Hematopoietic multipotent progenitor cell (in vitro differentiated cells): Measurements from ENCODE around the gene AMBRA1. TPM values are rescaled to one million over a fixed set of nuclear protein-coding genes. Genes with fewer than 3 reads are reported as not detected.

ENCODE experiments used
- DNase-seq, 3 donors: peaks; one replicate each; pipeline ENCODE4 v3.0.0-alpha.2; 2011 to 2015; ENCODE audit warnings: low read depth in 2 of 3, low spot score in 2 of 3
- total RNA-seq: library from RNA; depleted of rRNA; stranded (reverse); fragments of >200 nt; gene quantifications from one replicate; pipeline ENCODE4 v1.2.3, GENCODE V29; 2012

AMBRA1 gene
- total RNA-seq, 1 donor, result 53.9 TPM

DNA sequence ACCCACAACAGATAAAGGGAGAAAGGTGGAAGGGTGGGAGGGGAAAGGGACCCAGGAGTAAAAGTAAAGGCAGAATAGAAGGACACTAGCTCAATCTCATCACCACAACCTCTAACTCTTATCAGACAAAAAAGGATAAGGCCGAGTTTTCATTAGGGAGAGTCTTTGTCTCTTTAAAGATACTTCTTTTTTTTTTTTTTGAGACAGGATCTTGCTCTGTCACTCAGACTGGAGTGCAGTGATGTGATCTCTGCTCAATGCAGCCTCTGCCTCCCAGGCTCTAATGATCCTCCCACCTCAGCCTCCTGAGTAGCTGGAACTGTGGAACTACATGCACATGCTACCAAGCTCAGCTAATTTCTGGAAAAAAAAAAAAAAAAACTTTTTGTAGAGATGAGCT, 116.7 kb downstream of the AMBRA1 start:
- DNase-seq, result no peak

DNA sequence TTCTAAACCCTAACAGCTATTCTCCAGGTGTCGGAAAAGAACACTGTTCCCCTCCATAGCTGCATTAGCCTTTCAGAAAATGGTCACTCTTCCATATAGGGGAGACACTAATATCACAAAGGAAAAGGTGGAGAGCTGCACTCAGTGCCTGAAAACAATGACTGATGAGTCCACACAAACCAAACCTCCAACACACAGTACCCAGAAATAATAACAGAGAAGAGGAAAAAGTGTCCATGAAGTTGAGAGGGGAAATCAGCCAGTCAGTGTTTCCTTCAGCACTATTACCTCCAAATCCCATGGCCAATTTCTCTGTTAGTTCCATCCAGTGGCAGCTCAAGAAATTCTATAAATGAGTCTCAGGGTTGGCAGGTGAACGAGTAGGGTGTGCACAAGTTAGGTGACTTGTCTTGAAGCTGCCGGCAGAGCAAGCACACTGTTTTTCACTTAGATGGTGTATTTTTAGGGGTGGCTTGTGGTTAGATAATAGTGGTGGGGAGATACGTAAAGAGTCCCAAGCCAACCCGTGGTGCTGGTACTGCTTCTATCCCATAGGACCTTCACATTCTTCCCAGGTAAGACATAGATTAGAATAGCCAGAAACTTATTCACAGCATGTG, 117.8 kb downstream of the AMBRA1 start:
- DNase-seq, result no peak

- no peak for DNase-seq
These were observed 118.5 kb downstream of the AMBRA1 start for GRCh38 chr11:46475051-46475925.

DNA sequence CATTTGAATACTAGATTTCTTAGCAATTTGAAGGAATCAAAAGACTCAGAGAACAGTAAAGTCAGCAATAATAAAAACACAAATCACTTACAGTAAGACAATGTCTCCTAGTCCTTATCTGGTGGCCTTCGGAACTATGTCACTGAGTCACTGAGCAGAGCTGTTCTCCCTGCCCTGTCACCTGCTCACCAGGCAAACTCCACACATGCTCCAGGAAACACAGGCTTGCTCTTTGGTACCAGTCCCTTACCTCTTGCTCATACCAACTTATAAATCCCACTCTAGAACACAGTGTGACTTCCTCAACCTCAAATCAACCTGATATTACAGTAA, 121.2 kb downstream of the AMBRA1 start:
- no peak for DNase-seq

DNA sequence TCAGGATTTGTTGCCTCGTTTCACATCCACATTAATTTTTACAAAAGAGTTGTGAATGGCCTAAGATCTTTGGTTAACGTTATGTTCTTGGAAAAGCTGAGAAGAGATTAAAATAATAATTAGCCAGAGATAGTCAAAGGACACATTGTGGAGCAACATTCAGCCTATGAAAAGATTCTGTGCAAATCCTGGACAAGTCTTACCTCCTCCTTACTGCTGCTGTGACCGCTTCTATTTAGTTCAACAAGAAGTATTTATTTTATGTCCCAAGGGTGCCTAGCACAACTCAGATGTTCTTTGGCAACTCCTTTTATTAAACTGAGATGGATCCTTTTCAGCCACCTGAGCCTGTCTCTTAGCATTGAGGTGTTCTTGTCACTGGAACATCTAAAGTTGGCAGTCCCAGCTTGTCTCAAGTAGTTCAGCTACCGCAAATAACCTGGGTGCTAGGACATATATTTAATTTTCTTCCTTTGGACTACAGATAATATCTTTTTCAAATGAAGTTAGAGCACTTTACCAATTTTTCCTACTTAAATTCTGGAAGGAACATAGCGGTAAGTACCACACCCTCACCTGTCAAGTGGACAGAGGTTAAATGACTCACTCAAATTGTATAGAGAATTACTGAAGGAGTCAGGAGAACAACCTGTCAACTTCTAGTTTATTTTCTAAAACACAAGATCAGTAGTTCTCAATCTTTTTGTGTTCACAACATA, 121.7 kb downstream of the AMBRA1 start:
- no peak for DNase-seq

- no peak for DNase-seq
These were observed 123.9 kb downstream of the AMBRA1 start for GRCh38 chr11:46469926-46470325.

DNA sequence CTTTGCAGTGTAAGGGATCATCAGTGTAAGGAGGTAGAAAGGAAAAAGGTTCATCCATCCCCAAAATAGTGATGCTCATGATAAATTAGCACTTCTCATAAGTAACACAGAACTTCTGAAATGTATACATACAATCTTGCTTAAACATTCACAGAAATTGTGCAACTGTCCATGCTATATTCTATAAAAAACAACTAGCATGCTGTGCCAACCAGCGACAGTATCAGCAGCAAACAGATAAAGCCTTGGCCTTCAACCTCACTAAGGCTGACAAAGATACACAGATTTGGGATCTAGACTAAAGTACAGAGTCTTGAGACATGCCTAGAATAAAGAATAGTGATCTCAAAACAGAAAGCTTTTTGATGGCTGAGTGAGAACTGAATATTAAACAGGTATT, 128.1 kb downstream of the AMBRA1 start:
- no peak for DNase-seq

DNA sequence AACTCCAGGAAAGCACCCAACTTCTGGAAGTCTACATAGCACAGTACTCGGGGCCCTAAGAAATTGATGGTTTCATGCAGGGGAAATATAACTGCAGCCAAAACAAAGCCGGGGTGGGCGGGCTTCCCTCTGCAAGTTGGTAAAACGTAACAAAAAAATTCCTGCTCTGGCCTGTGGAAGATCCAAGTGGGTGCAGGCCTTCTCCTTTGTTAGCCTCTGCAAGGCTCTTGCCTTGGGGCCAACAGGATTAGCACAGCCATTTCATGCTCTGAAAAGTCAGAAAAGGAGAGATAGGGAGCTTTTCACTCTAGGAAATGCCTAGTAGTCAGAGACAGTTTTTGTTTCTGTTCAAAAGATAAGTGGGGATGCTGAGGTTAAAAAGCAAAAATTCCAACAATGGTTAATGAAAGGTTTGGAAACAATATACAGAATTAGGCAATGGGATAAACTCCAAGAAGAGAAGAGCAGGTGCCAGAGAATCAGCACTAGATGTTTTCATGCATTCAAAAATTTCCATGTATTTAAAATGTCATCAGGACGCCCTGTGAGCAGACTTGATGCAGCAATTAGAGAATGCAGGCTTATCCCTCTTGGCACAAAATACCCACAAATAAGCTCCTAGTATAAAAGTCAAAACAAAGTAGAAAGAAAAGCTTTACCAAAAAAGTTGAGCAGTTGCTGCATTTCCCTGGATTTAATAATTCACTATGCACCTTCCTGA, 130.0 kb downstream of the AMBRA1 start:
- DNase-seq, result no peak

DNA sequence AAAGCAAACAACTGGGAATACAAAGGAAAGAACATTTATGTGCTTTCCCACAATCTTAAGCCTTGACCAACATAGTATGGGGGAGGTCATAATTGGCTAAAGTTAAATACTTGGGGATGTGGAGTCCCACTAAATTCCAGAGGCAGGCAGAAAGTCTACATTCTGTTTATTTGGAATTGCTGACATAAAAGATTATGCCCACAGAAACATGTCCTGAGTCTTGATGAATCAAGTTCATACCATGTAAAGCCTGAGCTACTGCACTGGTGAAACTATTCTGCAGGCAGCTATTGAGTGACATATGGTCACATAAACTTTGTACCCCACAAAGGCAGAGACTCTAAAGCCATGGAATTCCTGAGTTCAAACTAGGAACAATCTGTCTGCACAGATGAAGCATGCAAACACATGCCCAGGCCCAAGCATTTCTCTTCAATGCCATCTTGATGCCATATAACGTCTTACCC, 132.3 kb downstream of the AMBRA1 start:
- DNase-seq, result no peak

DNA sequence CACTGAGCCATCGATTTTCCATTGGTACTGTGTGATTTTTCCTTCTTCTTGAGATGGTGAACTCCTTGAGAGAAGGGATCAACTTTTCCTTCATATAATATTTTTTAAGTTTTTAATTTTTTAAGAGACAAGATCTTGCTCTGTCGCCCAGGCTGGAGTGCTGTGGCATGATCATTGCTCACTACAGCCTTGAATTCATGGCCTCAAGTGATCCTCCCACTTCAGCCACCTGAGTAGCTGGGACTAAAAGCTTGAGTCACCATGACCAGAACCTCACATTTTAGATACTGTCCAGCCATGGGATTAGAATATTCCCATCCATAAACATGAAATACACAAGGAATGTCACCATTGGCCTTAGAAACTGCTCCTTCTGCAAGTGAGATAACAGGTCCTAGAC, 135.3 kb downstream of the AMBRA1 start:
- no peak for DNase-seq

DNA sequence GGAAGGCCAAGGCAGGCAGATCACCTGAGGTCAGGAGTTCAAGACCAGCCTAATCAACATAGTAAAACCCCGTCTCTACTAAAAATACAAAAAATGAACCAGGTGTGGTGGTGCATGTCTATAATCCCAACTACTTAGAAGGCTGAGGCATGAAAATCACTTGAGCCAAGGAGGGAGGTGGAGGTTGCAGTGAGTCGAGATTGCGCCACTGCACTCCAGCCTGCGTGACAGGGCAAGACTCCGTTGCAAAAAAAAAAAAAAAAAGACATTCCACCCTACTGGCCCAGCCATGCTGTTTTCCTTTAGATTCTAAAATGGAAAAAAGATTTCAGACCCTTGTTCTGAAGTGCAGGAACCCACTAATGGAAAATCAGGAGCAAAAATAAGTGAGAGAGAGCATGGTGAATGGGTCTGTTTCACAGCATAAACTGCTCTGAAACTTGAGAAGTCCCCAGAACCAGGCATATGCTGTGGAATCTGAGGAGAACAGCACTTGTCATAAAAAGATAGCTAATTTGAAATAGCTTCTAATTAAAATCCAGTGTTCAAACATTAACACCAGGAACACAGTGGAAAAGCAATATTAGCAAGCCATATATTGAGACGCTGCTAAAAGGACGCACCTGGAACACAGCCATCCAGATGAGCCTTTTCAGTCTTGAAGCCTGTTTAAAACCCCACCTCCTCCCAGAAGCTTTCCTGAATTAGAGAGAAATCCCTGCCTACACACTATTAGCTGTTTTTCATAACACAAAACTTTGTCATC, 136.0 kb downstream of the AMBRA1 start:
- no peak for DNase-seq

- DNase-seq, result no peak
These were observed 136.8 kb downstream of the AMBRA1 start for GRCh38 chr11:46457021-46457420.

DNA sequence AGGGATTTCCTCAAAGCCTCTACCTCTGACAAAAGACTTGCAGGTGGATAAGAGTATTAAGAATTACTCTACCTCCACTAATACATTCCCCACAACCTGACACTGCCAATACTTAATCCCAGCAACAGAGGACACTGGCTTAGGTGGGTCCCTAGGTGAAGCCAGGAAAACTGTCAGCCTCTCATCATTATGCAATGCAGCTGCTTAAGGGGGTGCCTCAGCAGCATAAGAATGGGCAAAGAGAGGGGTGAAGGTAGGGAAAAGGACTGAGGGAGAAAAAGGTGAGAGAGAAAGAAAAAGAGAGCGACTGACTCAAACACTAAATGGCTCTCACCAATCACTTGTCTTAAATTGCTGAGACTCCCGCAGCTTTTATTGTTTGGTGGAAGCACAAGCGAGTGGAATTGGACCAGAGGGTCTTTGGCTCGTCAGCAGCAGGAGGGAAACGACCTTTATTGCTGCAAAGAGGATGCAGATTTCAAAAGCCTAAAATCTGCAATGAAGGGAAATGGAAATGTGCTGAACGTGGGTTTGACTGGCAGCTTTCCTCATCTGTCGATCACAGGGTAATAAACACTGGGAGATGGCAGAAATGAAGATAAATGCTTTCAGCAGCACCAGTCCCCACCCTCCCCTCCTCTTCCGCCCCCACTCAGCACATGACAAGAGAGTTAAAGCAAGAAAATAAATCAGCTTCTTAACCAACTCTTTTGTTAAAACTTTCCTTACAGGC, 137.4 kb downstream of the AMBRA1 start:
- DNase-seq, result no peak

DNA sequence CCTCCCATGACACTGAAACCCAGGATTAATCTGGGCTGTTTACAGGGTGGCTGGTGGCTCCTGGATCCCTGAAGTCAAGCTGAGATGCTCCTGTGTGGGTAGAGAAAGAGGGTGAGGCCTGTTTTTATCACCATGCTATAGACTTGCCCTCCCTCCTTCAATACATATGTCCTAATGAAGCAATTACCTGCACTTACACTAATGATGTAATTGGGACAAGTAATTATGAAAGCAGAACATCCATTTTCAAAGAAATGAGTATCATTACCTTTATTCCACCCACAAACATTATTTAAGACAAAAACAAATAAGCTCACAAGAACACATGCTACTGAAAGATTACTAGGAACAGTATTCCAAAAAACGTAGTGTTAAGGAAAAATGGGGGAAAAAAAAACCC, 138.0 kb downstream of the AMBRA1 start:
- DNase-seq, result no peak

DNA sequence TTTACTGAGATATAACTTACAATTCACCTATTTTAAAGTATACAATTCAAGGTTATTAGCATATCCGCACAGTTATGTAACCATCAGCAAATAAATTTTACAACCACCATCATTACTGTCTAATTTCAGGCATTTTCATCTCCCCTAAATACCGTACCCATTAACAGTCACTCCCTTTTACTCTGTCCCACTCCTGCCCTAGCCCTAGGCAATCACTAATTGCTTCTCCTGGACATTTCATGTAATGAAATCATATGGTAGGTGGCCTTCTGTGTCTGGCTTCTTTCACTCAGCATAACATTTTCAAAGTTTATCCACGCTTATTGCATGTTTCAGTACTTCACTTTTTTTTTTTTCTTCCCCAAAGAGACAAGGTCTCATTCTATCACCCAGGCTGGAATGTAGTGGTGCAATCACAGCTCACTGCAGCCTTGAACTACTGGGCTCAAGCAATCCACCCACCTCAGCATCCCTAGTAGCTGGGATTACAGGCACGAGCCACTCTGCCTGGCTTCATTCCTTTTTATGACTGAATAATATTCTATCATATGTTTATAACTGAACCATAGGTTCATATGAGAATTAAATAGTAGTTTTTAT, 140.8 kb downstream of the AMBRA1 start:
- no peak for DNase-seq

- DNase-seq, result no peak
These were observed 142.1 kb downstream of the AMBRA1 start for GRCh38 chr11:46451759-46452158.

DNA sequence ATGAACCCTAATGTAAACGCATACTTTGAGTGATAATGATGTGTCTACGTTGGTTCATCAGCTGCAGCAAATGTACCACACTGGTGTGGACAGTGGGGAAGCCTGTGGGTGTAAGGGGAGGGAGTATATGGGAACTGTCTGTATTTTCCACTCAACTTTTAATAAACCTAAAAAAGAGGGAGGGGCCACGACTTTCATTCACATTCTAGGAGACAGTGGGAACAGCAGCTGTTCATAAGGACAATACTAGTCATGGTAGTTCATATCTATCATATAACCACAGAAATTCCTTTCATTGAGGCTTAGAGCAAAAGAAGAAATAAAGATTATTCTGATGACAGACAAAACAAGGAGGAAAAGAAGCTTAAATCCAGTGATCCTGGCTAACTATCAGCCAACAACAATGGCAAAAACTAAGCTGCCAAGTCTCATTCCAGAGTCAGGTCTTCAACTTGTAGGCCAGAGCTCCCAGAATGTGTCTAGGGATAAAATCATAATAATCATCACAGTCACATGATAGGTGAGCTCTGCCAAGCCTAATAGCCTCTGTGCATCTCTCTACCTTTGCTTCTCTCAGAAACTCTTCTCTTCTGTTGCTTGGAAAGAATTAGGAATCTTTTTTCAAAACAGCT, 142.9 kb downstream of the AMBRA1 start:
- no peak for DNase-seq

DNA sequence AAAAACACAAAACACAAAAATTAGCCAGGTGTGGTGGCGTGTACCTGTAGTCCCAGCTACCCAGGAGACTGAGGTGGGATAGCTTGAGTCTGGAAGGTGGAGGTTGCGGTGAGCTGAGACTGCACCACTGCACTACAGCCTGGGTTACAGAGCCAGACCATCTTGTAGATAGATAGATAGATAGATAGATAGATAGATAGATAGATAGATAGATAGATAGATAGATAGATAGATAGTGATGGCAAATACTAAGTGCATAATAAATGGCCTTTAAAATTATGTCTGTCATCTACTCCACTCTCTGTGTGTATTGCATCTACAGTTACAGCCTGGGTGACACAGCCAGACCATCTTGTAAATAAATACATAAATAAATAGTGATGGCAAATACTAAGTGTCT, 146.3 kb downstream of the AMBRA1 start:
- no peak for DNase-seq
